Smooth muscle cell of the brain vasculature (primary cell): Measurements from ENCODE around the gene NAT10.

Source experiments
- DNase-seq: peaks from one replicate; pipeline ENCODE4 v3.0.0-alpha.2; 2012; ENCODE audit warnings: low read depth, low spot score

The NAT10 gene

DNA sequence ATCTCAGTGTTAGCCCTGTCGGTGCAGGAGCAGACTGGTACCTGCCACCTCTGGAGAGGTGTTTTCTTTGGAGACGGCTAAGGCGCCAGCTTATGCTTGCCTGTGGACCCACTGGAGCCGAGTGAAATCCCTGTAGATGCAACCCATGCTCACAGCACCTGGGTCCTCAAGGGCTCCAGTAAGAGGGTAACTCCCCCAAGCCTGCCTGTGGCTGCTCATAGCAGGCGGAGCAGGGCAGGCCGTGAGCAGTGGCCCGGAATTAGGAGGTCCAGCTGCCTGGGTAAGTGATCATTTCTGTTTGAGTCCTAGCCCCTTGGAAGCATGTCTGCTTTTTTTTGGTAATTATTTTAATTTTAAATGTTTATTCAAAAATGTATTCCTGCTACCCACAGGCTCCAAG is 43.8 kb downstream of the NAT10 start:
- no peak for DNase-seq

DNA sequence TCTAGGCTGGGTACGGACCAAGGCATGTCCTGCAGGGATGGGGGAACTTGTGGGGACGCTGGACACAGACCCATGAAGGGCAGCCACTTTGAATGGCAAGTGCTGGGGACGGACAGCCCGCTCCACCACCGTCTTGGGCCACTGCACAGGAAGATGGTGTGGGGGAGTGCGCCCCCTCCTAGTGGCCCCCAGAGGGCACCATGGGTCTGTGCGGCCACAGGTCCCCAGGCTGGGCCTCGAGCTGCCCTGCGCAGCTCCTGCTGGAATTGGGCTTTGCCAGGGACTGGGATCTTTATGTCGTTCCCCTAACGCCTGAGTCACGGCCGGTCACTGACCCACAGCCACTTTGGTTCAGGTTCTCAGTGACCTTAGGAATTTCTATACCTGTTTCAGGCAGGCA is 44.4 kb downstream of the NAT10 start:
- DNase-seq: no peak

DNA sequence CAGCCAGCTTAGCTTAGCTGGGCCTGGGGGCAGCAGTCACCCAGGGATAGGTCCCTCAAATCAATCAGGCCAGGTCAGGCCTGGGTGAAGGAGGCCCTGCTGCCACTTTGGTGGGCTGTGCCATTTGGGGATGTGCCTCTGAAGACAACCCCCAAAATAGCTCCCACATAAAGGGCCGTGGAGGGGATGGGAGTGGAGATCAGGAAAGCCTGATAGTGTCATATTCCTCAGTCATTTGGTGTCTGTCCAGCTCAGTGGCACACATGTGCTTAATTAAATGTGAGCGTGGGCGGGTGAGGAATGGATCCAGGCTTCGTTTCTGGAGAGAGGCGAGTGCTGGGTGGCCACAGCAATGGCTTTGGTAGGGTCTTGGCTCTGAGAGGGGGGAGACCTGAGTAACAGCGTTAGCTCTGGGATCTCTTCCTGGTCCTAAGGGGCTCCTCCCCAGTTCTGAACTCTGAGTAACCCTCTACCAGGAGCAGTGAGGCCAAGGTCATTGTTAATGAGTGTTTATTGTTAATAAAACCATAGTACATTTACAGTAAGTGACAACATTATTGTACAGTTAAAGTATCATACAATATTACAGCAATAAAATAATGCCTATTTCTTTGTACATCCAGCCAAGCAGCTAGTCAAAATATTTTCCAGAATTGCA is 45.2 kb downstream of the NAT10 start:
- DNase-seq: no peak

DNA sequence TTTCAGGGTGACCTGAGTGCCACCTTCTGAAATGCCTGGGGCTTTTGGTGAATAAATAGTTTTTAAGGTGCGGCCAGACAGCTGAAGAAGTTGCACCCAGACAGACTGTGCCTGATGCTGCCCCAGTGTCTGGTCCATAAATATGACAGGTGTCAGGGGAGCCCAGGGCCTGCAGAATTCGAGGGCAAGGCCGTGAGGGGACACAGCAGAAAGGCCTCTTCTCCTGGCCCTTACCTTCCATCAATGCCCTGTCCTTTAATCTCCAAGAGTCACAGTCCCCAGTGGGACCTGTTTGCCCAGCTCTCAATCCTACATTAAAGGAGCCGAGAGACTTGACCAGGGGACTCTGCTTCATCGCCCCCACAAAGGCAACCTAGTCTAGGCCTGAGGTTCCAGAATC is 45.7 kb downstream of the NAT10 start:
- DNase-seq: no peak

DNA sequence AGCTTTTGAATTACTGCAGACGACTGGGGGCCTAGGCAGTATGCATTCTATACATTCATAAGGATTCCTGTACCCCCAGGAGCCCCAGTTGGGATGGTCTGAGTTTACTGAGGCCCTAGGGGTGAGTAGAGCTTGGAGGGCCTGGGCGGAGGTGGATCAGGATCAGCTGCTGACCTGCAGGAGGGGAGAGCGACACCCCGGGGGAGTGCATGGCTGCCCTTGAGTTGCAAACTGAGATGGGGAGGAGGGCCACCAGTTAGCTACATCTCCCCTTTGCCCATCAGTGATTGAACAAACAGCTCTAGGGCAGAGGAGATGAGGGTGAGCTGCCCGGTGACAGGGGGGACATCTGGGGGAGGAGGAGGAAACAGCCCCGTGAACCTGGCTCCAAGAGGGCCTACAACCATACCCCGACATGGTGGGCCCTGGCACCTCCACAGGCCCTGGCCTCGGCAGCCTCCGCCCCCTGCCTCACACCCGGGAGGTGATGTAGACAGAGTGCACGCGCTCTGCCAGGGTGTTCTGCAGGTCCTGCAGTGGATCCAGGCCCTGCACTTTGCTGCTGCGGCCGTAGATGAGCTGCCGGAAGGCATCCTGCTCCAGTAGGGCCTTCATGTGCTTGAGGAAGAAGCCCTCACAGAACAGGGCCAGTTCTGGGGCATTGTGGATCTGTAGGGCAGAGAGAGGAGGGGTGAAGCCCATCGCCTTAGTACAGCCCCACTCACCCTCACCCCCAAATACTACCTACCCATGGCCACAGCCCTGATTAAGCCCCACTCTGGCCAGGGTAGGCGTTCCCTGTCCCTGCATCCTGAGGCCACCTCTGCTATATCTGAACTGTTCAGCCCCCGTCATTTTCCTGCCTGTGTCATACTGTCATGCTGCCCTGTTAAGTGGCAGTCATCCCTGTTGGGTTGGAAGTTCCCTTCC is 46.8 kb downstream of the NAT10 start:
- DNase-seq: no peak

DNA sequence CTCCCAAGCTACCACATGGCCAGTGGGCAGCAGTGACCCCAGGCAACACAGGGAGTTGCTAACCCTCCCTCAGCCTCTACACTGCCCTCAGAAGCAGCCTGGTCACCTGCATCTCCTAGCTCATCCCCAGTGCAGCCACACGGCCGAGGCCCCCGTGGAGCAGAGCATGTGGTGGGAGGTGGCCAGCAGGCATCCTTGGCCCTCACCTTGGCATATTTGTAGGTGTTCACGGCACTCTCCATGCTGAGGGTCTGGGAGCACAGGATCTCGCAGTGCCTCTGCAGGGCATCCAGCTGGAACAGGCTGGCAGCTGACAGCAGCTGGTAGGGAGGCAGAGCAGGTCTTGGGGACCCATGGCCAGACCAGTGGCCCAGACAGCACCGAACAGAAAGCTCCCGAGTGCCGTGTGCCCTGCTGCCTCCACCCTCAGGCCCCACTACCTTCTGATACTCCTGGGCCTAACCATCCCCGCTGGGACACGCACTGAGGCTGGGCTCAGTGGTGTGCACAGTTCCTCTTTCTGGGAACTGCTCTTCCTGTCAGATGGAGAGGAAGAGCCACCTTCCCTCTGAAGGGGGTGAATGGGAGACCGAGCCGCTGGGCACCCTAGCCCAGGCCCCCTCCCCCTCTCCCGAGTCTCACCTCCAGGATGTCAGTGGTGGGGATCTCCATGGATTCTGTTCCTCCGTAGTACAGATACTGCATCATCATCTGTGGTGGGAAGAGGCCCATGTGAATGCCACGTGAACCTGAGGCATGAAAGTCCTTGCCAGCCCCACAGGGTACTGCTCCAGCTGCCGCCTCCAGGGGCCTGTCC is 48.8 kb downstream of the NAT10 start:
- no peak for DNase-seq

DNA sequence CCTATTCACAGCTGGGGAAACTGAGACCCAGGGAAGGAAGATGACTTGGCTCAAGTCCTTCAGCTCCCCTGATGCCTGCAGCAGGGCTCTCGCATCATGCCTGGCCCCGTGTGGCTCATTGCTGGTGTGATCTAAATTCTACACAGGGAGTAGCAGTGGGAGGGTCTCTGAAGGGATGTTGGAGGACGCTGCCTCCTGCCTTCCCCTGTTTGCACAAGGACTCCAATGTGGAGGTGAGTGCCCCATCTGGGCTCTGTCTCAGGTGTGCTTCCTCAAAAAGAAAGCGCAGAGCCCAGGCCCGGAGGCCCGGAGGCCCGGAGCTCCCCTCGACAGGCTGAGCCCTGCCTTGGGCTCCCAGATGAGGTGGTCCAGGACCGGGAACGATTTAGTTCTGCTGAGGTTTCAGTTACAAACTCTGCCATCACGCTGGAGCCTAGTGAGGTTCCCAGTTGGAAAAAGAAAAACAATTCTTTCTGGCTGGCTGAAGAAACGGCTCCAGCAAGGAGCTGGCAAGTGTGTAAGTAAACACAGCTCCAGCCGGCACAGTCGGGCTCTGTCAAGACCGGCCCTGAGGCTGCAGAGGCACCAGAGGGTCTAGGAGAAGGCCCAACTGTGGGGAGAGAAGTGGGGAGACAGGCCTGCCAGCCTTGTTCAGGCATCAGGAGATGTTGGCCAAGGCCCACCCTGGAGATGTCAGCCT is 49.8 kb downstream of the NAT10 start:
- DNase-seq: no peak

DNA sequence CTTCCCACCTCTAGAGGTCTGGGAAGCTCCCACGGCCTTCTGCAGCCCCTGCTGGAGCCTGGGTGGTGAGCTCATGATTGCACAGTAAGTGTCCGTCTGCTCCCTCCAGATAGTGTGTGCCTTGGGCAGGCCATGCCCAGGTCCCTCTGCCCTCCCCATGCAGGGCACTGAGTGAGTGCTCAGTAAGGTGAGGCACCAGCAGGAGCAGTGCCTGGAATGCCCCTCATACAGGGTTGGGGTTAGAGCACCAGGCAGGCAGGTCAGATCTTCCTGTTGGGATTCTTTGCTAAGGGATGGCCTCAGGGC is 50.3 kb downstream of the NAT10 start:
- DNase-seq: no peak

DNA sequence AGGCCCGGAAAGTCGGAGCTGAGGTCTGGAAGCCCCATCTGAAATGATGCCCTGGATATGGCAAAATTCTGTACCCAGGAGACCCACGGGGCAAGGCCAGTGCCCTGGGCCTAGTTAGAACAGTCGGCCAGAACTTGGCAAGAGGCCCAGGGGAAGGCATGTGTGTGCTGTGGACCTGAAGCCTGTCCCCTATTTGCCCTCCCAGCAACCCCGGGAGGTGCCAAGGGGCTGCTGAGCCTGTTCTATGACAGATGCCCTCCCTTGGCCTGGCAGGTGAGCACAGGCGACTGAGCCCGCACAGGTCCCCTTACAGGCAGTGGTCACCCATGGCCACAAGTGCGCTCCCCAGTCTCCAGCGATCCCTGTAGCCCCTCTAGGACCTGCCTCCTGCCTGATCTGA is 51.7 kb downstream of the NAT10 start:
- DNase-seq: no peak

DNA sequence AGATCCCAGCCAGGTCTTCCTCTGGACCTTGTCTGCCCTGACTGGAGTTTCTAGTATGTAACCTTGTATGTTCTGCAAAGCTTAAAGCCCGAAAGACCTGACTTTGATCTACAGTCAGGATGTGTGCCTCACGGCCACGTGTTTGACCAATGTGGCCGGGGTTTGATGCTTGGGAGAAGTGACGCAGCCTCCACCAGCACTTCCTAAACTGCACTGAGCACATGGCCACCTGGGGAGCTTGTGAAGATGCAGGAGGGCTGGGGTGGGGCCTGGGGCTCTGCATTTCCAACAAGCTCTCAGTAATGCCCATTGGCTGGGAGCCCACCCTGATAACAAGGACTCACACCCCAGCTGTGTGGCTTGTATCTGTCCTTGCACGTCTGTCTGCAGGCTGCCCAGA is 53.2 kb downstream of the NAT10 start:
- DNase-seq: no peak

DNA sequence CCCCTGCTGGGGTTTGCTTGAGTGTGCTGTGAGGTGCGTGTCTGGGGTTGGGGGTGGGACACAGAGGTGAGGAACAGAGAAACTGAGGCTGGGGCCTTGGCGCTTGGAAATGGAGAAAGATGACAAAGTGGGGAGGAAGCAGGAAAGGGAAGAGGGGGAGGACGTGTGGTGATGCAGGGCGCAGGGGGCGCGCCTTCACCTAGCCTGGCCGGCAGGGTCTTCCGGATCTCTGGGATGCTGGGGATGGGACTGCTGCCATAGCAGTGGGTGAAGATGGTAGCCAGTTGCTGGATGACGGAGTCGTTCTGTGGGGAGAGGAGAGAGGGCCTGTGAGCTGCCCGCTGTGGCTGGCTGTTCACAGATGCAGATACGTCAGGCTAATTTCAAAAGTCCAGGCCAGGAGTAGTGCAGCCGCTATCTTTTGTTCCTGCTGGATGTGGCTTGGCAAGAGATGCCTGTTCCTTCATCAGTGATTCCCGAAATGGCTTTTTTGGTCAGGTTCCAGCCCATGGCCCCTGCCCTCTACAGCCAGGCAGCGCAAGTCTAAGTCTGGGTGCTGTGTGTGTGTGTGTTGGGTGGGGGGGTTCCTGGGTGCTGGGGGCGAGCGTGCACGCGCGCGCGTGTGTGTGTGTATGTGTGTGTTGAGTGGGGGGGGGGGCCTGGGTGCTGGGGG is 54.8 kb downstream of the NAT10 start:
- DNase-seq: no peak

DNA sequence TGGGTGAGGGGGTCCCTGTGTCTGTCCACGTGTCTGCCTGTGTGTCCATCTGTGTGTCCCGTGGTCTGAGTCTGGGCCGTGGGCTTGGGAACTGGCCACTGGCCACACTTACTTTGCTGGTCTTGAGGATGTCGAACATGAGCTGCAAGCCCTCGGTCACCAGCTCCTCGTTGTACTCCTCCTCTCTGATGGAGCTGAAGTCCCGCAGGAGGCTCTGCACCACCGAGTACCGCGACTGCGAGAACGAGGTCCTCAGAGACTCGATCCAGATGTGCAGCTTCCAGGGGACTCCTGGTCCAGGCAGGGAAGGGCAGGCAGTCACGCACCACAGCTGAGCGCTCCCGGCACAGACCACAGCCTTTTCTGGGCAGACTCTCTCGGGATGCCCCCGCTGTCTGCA is 55.4 kb downstream of the NAT10 start:
- DNase-seq: no peak

DNA sequence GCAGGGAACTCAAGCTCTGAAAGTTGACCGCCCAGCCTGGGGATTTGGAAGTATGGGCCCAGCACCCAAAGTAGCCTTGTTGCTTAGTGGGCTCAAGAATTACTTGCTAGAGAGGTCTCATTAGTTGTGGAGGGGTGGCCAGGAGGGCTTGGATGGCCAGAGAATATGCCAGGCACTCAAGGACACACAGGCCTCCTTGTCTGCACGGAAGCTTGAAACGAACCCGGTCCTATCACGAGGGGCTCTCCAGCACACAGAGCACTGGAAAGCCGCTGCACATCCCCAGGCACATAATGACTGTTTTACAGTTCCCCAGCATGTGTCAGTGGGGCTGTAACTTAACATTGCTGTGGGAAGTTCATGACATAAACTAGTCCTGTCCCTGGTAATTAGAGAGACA is 55.9 kb downstream of the NAT10 start:
- no peak for DNase-seq

DNA sequence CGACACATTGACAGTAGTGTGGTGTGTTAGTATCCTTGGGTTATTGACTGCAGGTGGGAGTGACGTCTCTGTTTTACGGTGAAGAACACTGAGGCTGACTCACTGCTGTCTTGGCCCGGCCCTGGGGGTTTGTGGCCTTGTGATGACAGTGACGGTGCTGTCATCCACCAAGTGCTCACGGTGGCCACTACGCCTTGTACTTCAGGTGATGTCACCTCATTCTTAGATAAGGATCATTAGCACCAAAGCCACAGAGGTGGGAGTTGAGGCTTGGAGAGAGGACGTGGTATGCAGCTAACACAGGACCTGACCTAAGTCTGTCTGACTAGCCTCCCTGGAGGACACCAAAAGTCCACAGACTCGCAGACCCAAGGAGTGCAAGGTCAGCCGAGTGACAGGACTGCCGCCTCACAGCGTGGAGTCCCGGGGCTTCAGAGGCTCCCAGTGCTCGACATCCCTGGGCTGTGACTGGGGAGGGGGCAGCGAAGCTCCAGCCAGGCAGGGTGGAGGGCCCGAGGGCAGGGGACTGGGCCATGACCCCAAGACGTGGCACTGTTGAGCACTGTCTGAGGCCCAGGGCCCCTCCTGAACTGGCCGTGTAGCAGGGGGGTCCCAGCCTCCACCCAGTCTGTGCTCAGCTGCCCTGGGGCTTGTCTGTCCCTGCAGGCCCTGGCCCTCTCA is 56.5 kb downstream of the NAT10 start:
- no peak for DNase-seq

DNA sequence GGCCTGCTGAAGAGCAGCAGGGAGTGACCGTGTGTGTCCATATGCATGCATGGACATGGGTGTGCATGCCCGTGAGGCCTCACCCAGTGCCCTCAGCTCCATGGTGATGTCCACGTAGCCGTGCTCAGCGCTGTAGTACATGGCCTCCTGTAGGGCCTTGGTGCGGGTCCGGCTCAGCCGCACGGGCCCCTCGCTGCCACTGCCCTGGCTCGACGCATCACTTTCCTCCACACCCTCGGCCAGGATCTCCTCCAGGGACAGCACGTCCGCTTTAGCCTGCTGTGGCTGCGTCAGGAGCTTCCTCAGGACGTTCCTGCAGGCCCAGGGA is 57.0 kb downstream of the NAT10 start:
- no peak for DNase-seq

DNA sequence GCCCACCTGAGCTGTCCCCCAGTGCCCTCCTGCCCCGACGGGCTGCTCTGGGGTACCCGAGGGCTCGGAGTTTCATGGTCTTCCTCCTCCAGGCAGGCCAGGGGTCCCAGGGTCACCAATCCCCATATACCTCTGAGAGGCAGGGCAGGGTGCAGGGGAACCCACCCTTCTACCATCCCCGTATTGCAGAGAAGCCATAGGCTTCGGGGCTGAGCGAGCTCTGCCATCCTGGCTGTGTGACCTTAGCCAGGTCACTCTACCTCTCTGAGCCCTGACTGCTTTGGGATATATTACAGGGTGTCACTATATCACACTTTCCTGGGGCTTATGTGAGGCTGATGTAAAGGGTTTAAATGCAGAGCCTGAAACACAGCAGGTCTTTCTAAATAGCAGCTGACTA is 57.4 kb downstream of the NAT10 start:
- no peak for DNase-seq

DNA sequence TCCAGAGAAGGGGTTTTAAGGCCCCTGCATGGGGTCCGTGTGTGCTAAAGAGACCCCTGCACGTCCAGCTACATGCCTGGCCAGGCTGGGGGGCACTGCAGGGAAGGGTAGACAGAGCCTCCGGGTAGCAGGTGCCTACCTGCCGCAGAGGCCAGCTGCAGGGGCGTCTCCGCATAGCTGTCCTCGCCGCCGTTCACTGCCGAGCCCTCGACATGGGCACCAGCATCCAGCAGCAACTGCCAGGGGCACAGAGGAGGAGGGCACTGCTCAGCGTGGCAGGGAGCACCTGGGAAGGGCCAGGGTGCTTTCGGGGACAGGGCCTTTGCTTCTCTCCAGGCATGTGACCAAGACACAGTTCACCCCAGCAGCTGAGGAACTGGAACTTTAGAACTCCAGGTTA is 59.7 kb downstream of the NAT10 start:
- DNase-seq: no peak

DNA sequence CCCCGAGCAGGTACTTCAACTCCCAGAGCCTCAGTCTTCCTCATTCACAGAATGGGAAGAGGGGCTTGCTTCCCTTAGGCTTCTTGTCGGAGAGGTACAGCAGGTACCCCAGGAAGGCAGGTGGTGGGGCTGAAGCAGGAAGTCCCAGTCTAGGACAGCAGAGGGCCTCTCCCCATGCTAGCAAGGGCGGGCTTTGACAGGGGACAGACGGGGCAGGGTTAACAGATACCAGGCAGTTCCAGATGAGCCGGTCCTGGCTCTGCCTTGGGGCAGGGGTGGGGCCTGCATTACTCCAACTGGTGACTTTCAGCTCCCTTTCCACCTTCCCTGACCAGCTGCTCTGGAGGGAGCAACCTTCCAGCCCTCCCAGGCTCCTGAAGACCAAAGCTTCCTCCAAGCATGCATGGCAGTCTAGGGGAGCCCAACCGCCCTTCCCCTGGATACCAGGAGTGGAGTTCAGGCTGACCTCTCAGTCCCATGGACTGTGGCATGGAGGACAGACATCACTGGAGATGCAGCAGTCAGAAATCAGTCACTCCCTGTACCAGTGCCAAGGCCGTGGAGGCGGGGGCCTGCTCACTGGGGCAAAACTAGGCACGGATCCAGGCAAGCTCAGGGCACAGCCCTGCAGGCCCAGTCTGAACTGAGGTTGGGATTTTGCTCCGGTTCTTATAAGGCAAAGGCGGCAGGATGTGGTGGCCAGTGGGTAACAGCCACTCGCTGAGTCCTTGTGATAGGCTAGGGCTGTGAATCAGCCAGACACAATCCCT is 60.5 kb downstream of the NAT10 start:
- no peak for DNase-seq

DNA sequence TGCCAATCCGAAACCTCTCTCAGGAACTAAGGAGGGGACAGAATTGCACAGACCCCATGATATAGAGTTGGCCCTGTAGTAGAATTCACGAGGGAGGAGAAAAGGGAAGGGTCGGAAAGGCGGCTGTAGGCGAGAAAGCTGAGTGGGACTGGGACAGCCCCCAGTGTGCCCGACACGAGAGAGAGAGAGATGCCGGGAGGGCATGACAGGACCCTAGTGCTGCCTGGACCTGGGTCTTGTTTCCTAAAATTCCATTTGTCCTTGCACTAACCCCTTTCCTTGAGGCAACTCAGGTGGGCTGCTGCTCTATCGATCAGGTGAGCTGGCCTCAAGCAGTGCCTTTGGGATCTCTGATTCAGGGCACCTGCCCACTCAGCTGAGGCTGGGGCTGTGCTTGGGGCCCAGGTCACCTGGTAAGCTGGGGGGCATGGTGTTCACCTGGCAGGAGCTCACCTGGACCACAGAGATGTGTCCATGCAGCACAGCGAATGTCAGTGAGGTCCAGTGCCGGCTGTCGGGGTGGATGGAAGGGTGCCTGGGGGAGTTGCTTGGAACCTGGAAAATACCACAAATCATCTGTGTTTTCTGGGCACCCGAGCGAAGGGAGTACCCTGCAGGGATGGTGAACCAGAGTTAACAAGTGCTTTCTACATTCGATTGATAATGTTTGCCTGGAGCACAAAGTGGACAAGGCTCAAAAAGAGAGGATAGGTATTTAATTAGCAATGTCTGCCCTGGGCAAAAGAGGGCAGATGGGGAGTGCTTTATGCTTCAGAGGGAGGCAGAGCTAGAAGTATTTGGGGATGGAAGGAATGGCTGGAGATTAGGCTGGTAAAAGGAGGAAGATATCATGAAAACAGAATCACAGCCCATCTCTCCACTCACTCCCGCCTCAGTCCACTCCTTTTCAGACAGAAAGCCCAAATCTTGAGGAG is 61.6 kb downstream of the NAT10 start:
- no peak for DNase-seq
